Upper lobe of right lung (tissue), 1 donor: ENCODE measurements around the gene GIPC3. TPM values are rescaled to one million over a fixed set of nuclear protein-coding genes. Genes with fewer than 3 reads are reported as not detected.
A peak's percentile ranks its signal among the peaks of the same experiment; 100 is the strongest.

ENCODE experiments used
- ATAC-seq: fragments of 200-7000 bp; cut with Tn5 transposase; one replicate; pipeline ENCODE4 v1.9.1; 2020; ENCODE audit warnings: mild to moderate bottlenecking, moderate library complexity
- DNase-seq: peaks from one replicate; pipeline ENCODE4 v3.0.0-alpha.2; 2020
- H3K27ac ChIP-seq: fragments of 200-600 bp; one replicate; pipeline ENCODE4 v1.8.0; 2022
- H3K27me3 ChIP-seq: fragments of 200-600 bp; one replicate; pipeline ENCODE4 v1.8.0; 2022; ENCODE audit warnings: mild to moderate bottlenecking
- H3K36me3 ChIP-seq: fragments of 200-600 bp; one replicate; pipeline ENCODE4 v1.8.0; 2022
- H3K4me1 ChIP-seq: fragments of 200-600 bp; one replicate; pipeline ENCODE4 v1.8.0; 2022
- H3K4me3 ChIP-seq: fragments of 200-600 bp; one replicate; pipeline ENCODE4 v1.8.0; 2022; ENCODE audit warnings: mild to moderate bottlenecking
- H3K9me3 ChIP-seq: fragments of 200-600 bp; one replicate; pipeline ENCODE4 v1.8.0; 2022
- intact Hi-C: fragments of 100-400 bp; cut with DNase I; formaldehyde crosslinking; loops from one replicate; pipeline ENCODE4 v1.11.0; 2022
- total RNA-seq: library from RNA; stranded (reverse); fragmentation: NEBNext Ultra II Directional; extraction: Animal tissue kit (Norgen Biotek cat#: 25700); gene quantifications from one replicate; pipeline ENCODE4 v1.2.1, GENCODE V29; 2021
- TF ChIP-seq, protein P1 (sequence below): fragments of 200-600 bp; IDR thresholded peaks from one replicate; pipeline ENCODE4 v1.8.0; 2022; ENCODE audit warnings: antibody characterized with exemption
- donor health status: DM: no; HTN: yes; CAD: no; lungs with severe emphysema.

Gene GIPC3
- total RNA-seq, 1 donor from 2014 or later: 6.5 TPM

DNA sequence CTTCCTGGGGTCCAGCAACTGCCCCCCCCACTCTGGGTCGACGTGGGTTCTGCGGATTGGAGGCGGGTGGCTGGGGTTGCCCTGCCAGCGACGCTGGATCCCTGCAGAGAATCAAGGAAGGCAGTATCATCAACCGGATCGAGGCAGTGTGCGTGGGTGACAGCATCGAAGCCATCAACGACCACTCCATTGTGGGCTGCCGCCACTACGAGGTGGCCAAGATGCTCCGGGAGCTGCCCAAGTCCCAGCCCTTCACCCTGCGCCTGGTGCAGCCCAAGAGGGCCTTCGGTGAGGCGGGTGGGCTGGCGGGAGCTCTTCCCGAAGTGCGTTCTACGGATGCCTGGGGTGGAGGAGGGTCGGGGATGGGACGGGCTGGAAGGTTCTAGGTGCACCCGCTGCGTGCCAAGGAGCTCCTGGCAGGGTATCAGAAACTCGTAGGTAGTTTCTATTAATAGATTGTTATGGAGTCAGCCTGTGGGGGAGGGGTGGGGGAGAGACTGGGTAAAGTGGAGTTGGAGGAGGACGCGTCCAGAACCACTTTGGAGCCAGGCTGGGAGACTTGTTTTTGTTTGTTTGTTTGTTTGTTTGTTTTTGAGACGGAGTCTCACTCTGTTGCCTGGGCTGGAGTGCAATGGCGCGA is 1.5 kb downstream of the GIPC3 start:
- H3K36me3 ChIP-seq: no peaks in the 10 kb centered on the region
- peaks cover 19% of the 10 kb centered on the region for H3K27me3 ChIP-seq
- ATAC-seq (peak; percentile 52), DNase-seq (no peak)
- intact Hi-C loops: loop anchor here (5.0 kb wide), 1 partner anchor 35 kb away; no protein-coding TSS in a partner anchor
- H3K4me1 ChIP-seq: peaks cover 3% of the 10 kb centered on the region
- H3K27ac ChIP-seq: no peak overlapping the region
- no peaks in the 10 kb centered on the region for H3K9me3 ChIP-seq
- no peak overlapping the region for H3K4me3 ChIP-seq
- TF ChIP-seq, protein P1, sequence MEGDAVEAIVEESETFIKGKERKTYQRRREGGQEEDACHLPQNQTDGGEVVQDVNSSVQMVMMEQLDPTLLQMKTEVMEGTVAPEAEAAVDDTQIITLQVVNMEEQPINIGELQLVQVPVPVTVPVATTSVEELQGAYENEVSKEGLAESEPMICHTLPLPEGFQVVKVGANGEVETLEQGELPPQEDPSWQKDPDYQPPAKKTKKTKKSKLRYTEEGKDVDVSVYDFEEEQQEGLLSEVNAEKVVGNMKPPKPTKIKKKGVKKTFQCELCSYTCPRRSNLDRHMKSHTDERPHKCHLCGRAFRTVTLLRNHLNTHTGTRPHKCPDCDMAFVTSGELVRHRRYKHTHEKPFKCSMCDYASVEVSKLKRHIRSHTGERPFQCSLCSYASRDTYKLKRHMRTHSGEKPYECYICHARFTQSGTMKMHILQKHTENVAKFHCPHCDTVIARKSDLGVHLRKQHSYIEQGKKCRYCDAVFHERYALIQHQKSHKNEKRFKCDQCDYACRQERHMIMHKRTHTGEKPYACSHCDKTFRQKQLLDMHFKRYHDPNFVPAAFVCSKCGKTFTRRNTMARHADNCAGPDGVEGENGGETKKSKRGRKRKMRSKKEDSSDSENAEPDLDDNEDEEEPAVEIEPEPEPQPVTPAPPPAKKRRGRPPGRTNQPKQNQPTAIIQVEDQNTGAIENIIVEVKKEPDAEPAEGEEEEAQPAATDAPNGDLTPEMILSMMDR: no peak

DNA sequence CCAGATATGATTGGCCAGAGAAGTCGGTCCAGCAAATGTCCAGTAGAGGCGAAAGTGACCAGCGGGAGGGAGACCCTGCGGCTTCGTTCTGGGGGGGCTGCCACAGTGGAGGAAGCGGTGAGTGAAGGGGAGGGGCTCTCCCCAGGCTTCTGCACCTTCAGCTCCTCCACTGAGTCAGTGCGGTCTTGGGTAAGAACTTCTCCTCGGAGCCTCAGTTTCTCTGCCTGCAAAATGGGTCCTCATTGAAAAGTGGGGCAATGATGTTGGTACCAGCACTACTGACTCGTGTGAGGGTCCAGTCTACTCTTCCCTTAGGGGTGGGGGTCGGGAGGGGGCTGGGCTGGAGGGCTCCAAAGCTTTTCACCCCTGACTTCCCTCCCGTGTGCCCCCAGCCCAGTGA is 4.2 kb downstream of the GIPC3 start:
- DNase-seq (no peak), ATAC-seq (no peak)
- Histone ChIP-seq H3K27me3 (peaks cover 16% of the 10 kb centered on the region), H3K36me3 (no peaks in the 10 kb centered on the region), H3K9me3 (no peaks in the 10 kb centered on the region), H3K27ac (no peak overlapping the region), H3K4me1 (peaks cover 3% of the 10 kb centered on the region), H3K4me3 (no peak overlapping the region)
- intact Hi-C loops: loop anchor here (5.0 kb wide), 1 partner anchor 33 kb away; no protein-coding TSS in a partner anchor
- TF ChIP-seq, protein P1: no peak

DNA sequence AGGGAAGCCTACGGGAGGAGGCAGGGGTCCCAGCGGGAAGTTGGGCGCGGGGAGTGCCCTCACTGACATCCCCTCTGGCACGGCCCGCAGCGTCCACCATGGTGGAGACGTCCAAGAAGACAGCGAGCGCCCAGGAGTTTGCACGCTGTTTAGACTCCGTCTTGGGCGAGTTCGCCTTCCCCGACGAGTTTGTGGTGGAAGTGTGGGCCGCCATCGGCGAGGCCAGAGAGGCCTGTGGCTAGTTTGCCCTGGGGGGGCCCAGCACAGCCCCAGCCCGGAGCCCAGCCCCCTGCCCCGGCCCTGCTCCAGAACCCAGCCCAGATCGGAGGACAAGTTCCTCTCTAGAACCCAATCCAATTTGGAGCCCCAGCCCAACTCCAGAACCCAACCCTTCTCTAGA is 4.7 kb downstream of the GIPC3 start:
- Histone ChIP-seq H3K4me1 (peaks cover 3% of the 10 kb centered on the region), H3K27ac (no peak overlapping the region), H3K4me3 (no peak overlapping the region), H3K36me3 (no peaks in the 10 kb centered on the region), H3K9me3 (no peaks in the 10 kb centered on the region), H3K27me3 (peaks cover 11% of the 10 kb centered on the region)
- intact Hi-C loops: loop anchor here (5.0 kb wide), 1 partner anchor 32 kb away; no protein-coding TSS in a partner anchor
- DNase-seq (no peak), ATAC-seq (no peak)
- TF ChIP-seq, protein P1: no peak

DNA sequence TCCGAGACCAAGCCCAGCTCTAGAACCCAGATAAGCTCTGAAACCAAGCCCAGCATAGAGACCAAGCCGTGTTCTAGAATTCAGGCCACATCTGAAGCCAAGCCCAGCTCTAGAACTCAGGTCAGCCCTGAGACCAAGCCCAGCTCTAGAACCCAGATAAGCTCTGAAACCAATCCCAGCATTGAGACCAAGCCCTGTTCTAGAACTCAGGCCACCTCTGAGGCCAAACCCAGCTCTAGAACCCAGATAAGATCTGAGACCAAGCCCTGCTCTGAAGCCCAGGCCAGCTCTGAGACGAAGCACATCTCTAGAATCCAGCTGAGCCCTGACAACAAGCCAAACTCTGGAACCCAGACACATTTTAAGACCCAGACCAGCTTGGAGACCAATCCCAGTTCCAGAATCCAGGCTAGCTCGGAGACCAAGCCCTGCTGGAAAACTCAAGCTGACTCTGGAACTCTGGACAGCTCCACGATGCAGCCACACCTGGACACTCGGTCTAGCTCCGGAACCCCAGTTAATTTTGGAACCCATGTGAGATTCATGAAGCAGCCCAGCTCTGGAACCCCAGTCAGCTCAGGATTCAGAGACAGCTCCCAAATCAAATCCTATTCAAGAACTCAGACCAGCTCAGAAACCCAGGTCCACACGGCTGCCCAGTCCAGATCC is 5.8 kb downstream of the GIPC3 start:
- H3K27ac ChIP-seq: no peak overlapping the region
- DNase-seq (no peak), ATAC-seq (no peak)
- H3K36me3 ChIP-seq: no peaks in the 10 kb centered on the region
- TF ChIP-seq, protein P1: no peak
- H3K27me3 ChIP-seq: peaks cover 1% of the 10 kb centered on the region
- no peaks in the 10 kb centered on the region for H3K4me1 ChIP-seq
- H3K9me3 ChIP-seq: no peaks in the 10 kb centered on the region
- H3K4me3 ChIP-seq: no peak overlapping the region
- intact Hi-C loops: no loop called here

DNA sequence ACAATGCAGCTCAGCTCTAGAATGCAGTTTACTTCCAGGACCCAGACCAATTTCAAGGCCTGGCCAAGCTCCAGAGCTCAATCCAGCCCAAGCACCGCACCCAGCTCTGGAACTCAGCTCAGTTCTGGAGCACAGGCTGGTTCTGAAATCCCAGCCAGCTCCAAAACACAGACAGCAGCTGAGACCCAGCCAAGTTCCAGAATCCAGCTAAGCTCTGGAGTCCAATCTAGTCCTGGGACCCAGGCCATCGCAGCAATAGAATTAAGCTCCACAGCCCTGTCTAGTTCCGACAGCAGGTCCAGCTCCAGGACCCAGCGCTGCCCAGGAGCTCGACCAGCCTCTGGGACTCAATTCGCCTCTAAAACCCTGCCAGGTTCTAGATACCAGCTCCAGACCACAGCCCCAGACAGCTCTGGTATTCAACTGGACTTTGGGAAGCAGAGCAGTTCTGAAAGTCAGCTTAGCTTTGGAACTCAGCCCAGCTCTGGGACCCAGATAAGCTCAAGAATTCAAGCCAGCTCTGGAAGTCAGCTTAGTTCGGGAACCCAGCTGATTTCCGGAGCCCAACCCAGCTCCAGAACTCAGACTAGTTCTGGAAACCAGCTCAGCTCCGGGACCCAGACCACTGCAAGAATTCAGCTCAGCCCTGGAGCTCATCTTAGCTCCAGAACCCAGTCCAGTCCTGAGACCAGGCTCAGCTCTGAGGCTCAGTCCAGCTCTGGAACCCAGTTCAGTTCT is 6.8 kb downstream of the GIPC3 start:
- H3K36me3 ChIP-seq: no peaks in the 10 kb centered on the region
- TF ChIP-seq, protein P1: no peak
- no peaks in the 10 kb centered on the region for H3K27me3 ChIP-seq
- intact Hi-C loops: no loop called here
- H3K4me1 ChIP-seq: no peaks in the 10 kb centered on the region
- DNase-seq (no peak), ATAC-seq (no peak)
- H3K27ac ChIP-seq: no peak overlapping the region
- H3K9me3 ChIP-seq: no peaks in the 10 kb centered on the region
- no peak overlapping the region for H3K4me3 ChIP-seq
